Thyroid gland (tissue), 4 donors: ENCODE data around the gene VAMP8. TPM values are rescaled to one million over a fixed set of nuclear protein-coding genes. Genes with fewer than 3 reads are reported as not detected.

ENCODE experiments used
- DNase-seq, 2 donors: peaks; one replicate each; pipeline ENCODE4 v3.0.0-alpha.2; 2019
- H3K27ac ChIP-seq, 3 donors: fragments of 200-600 bp; sonication (generic); 1 replicate in 2 of 3; 2 replicates in 1 of 3; pipeline ENCODE4 v1.5.1; 2016 to 2019; ENCODE audit warnings: mild to moderate bottlenecking in 1 of 3, moderate library complexity in 1 of 3
- H3K27me3 ChIP-seq: fragments of 200-600 bp; sonication (generic); one replicate; pipeline ENCODE4 v1.5.1; 2019
- H3K36me3 ChIP-seq, 2 donors: fragments of 200-600 bp; sonication (generic); one replicate each; pipeline ENCODE4 v1.5.1; 2016 to 2019
- H3K4me1 ChIP-seq, 2 donors: fragments of 200-600 bp; sonication (generic); one replicate each; pipeline ENCODE4 v1.5.1; 2017 to 2019
- H3K4me3 ChIP-seq, 3 donors: fragments of 200-600 bp; sonication (generic); replicated peaks in 1 of 3; 1 replicate in 2 of 3; 2 replicates in 1 of 3; pipeline ENCODE4 v1.5.1; 2016; ENCODE audit warnings: mild to moderate bottlenecking in 1 of 3
- H3K9me3 ChIP-seq: fragments of 200-600 bp; sonication (generic); one replicate; pipeline ENCODE4 v1.5.1; 2017
- CTCF ChIP-seq, 6 experiments: fragments of 200-600 bp in 3 of 6; fragments of 450-650 bp in 3 of 6; sonication (generic) in 3 of 6; IDR thresholded peaks; one replicate each; pipeline ENCODE4 v1.5.1; 2016 to 2019; ENCODE audit warnings: antibody characterized with exemption in 6 of 6, mild to moderate bottlenecking in 2 of 6, inconsistent platforms in 1 of 6, moderate library complexity in 1 of 6
- POLR2A ChIP-seq, 2 donors: fragments of 450-650 bp; IDR thresholded peaks; one replicate each; pipeline ENCODE4 v1.6.1; 2017; ENCODE audit warnings: antibody characterized with exemption in 2 of 2, mild to moderate bottlenecking in 2 of 2, moderate library complexity in 1 of 2
- WGBS, 2 donors: methylation state at CpG; one replicate each; pipeline ENCODE4 v1.1.5; 2017; 5-methylcytosine and 5-hydroxymethylcytosine counted together
- intact Hi-C: fragments of 100-400 bp; cut with DNase I; formaldehyde crosslinking; loops from one replicate; pipeline ENCODE4 v1.15.1; 2023
- total RNA-seq, 4 donors: library from RNA; depleted of rRNA; stranded (reverse); fragments of >200 nt; gene quantifications; one replicate each; pipeline ENCODE4 v1.2.3, GENCODE V29; 2016

VAMP8 gene
- total RNA-seq, 4 donors from 2014 or later, result 89.6 to 171 (median 121) TPM

- Histone ChIP-seq H3K4me1 (peaks cover 5 to 17% of the 10 kb centered on the region in 2 donors), H3K27ac (peak within 1 kb of the TSS; percentile 62 to 94 (median 79)), H3K27me3 (no peaks in the 10 kb centered on the region), H3K36me3 (no peaks in the 10 kb centered on the region), H3K4me3 (peak within 1 kb of the TSS; percentile 75 to 87 (median 80)), H3K9me3 (no peaks in the 10 kb centered on the region)
- intact Hi-C loops, result no loop called here
- TF ChIP-seq CTCF (IDR thresholded peaks at IDR 0.05) (peak in 2 of 6 experiments; percentile 16 to 35), POLR2A (IDR thresholded peaks at IDR 0.05) (peak in 1 of 2 donors; percentile 87)
- 6 to 8% methylated on average over 32 to 37 of the region's 64 CpGs for WGBS, 2 donors
- DNase-seq, result peak; percentile 96 to 97
Measured at GRCh38 chr2:85561280-85562212, 15.8 kb upstream of the VAMP8 start, which contains the start of gene GGCX. GGCX (minus strand) TSS chr2:85561493; CDS start chr2:85561428, 65 bp downstream.

- Histone ChIP-seq H3K4me3 (no peak overlapping the region), H3K9me3 (no peaks in the 10 kb centered on the region), H3K27me3 (no peaks in the 10 kb centered on the region), H3K36me3 (no peaks in the 10 kb centered on the region), H3K4me1 (peaks cover 5 to 17% of the 10 kb centered on the region in 2 donors), H3K27ac (no peak overlapping the region)
- DNase-seq, result no peak
- WGBS, 2 donors, result 90 to 91% methylated on average over 5 of the region's 5 CpGs
- intact Hi-C loops, result no loop called here
- no peak for TF ChIP-seq POLR2A (IDR thresholded peaks at IDR 0.05)
- TF ChIP-seq CTCF (IDR thresholded peaks at IDR 0.05), result no peak
Measured at GRCh38 chr2:85564144-85564563, 13.2 kb upstream of the VAMP8 start.

- intact Hi-C loops, result no loop called here
- Histone ChIP-seq H3K27ac (no peak overlapping the region), H3K9me3 (no peaks in the 10 kb centered on the region), H3K36me3 (no peaks in the 10 kb centered on the region), H3K27me3 (no peaks in the 10 kb centered on the region), H3K4me1 (peaks cover 5 to 6% of the 10 kb centered on the region in 2 donors), H3K4me3 (no peak overlapping the region)
- no peak for DNase-seq
- TF ChIP-seq CTCF (IDR thresholded peaks at IDR 0.05) (no peak), POLR2A (IDR thresholded peaks at IDR 0.05) (no peak)
- 81 to 93% methylated on average over 4 of the region's 4 CpGs for WGBS, 2 donors
Measured at GRCh38 chr2:85566265-85566664, 11.1 kb upstream of the VAMP8 start.

- H3K27me3 ChIP-seq, result no peaks in the 10 kb centered on the region
- 88 to 91% methylated on average over 8 of the region's 8 CpGs for WGBS, 2 donors
- H3K9me3 ChIP-seq, result no peaks in the 10 kb centered on the region
- H3K36me3 ChIP-seq, result no peaks in the 10 kb centered on the region
- no peak for DNase-seq
- peak overlapping the region in 1 of 3 donors; percentile 23 for H3K27ac ChIP-seq
- TF ChIP-seq POLR2A (IDR thresholded peaks at IDR 0.05) (no peak), CTCF (IDR thresholded peaks at IDR 0.05) (no peak)
- H3K4me1 ChIP-seq, result peaks cover 21 to 29% of the 10 kb centered on the region in 2 donors
- intact Hi-C loops, result no loop called here
- H3K4me3 ChIP-seq, result no peak overlapping the region
Measured at GRCh38 chr2:85575739-85576138, 1.6 kb upstream of the VAMP8 start.

- no peak overlapping the region for H3K4me3 ChIP-seq
- peaks cover 21 to 29% of the 10 kb centered on the region in 2 donors for H3K4me1 ChIP-seq
- peaks cover 5% of the 10 kb centered on the region in 2 donors for H3K36me3 ChIP-seq
- intact Hi-C loops, result no loop called here
- no peaks in the 10 kb centered on the region for H3K9me3 ChIP-seq
- TF ChIP-seq POLR2A (IDR thresholded peaks at IDR 0.05) (no peak), CTCF (IDR thresholded peaks at IDR 0.05) (no peak)
- H3K27me3 ChIP-seq, result no peaks in the 10 kb centered on the region
- H3K27ac ChIP-seq, result peak overlapping the region; percentile 73 to 88 (median 79)
- no peak for DNase-seq
- WGBS, 2 donors, result 37 to 43% methylated on average over 3 of the region's 3 CpGs
Measured at GRCh38 chr2:85577063-85577385, 362 bp upstream of the VAMP8 start.
